ENCODE data around the gene GDPGP1.
"Not testable (repeated sequence)": the region's sequence is repeated elsewhere in the genome, so short reads cannot be mapped to it uniquely, and the experiment has no call there.

- TF ChIP-seq, protein P1, sequence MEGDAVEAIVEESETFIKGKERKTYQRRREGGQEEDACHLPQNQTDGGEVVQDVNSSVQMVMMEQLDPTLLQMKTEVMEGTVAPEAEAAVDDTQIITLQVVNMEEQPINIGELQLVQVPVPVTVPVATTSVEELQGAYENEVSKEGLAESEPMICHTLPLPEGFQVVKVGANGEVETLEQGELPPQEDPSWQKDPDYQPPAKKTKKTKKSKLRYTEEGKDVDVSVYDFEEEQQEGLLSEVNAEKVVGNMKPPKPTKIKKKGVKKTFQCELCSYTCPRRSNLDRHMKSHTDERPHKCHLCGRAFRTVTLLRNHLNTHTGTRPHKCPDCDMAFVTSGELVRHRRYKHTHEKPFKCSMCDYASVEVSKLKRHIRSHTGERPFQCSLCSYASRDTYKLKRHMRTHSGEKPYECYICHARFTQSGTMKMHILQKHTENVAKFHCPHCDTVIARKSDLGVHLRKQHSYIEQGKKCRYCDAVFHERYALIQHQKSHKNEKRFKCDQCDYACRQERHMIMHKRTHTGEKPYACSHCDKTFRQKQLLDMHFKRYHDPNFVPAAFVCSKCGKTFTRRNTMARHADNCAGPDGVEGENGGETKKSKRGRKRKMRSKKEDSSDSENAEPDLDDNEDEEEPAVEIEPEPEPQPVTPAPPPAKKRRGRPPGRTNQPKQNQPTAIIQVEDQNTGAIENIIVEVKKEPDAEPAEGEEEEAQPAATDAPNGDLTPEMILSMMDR (IDR thresholded peaks at IDR 0.05 in 2 of 3, conservative IDR thresholded peaks at IDR 0.05 in 1 of 3; ENCODE audit: borderline replicate concordance in 1 of 3, insufficient read depth in 1 of 3, low read depth in 2 of 3, low read length in 2 of 3): not testable (repeated sequence)
- not testable (repeated sequence) for TF ChIP-seq ZFX (IDR thresholded peaks at IDR 0.05); POLR2AphosphoS5 (IDR thresholded peaks at IDR 0.05; ENCODE audit: low read depth, low read length); EZH2 (IDR thresholded peaks at IDR 0.05); EZH2phosphoT487 (IDR thresholded peaks at IDR 0.05; ENCODE audit: borderline replicate concordance); POLR2A (IDR thresholded peaks at IDR 0.05; ENCODE audit: borderline replicate concordance, extremely low read depth, insufficient read depth, insufficient read length); RAD21 (IDR thresholded peaks at IDR 0.05; ENCODE audit: low read depth); CEBPB (IDR thresholded peaks at IDR 0.05; ENCODE audit: low read depth); FOSL1 (IDR thresholded peaks at IDR 0.05; ENCODE audit: low read depth)
- TF ChIP-seq, protein P2, sequence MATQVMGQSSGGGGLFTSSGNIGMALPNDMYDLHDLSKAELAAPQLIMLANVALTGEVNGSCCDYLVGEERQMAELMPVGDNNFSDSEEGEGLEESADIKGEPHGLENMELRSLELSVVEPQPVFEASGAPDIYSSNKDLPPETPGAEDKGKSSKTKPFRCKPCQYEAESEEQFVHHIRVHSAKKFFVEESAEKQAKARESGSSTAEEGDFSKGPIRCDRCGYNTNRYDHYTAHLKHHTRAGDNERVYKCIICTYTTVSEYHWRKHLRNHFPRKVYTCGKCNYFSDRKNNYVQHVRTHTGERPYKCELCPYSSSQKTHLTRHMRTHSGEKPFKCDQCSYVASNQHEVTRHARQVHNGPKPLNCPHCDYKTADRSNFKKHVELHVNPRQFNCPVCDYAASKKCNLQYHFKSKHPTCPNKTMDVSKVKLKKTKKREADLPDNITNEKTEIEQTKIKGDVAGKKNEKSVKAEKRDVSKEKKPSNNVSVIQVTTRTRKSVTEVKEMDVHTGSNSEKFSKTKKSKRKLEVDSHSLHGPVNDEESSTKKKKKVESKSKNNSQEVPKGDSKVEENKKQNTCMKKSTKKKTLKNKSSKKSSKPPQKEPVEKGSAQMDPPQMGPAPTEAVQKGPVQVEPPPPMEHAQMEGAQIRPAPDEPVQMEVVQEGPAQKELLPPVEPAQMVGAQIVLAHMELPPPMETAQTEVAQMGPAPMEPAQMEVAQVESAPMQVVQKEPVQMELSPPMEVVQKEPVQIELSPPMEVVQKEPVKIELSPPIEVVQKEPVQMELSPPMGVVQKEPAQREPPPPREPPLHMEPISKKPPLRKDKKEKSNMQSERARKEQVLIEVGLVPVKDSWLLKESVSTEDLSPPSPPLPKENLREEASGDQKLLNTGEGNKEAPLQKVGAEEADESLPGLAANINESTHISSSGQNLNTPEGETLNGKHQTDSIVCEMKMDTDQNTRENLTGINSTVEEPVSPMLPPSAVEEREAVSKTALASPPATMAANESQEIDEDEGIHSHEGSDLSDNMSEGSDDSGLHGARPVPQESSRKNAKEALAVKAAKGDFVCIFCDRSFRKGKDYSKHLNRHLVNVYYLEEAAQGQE (IDR thresholded peaks at IDR 0.05; ENCODE audit: low read depth): not testable (repeated sequence)
These were observed 46.7 kb downstream of the GDPGP1 start for GRCh38 chr15:90280743-90281142.

Measured in HCT116 (cell line).